Measurements from ENCODE around the gene SIGLEC8. TPM values are rescaled to one million over a fixed set of nuclear protein-coding genes. Genes with fewer than 3 reads are reported as not detected.
A peak's percentile ranks its signal among the peaks of the same experiment; 100 is the strongest.
"Not testable (repeated sequence)": the region's sequence is repeated elsewhere in the genome, so short reads cannot be mapped to it uniquely, and the experiment has no call there.

SIGLEC8 gene
- 0.49 TPM for total RNA-seq

GRCh38 chr19:51458051-51458645, at the start of gene SIGLEC8:
Gene SIGLEC8 (minus strand): TSS chr19:51458454. CDS start chr19:51458387, 67 bp downstream.
- intact Hi-C loops (cut with DNase I): no loop called here
- DNase-seq (ENCODE audit: low spot score) (no peak), ATAC-seq (no peak)

GRCh38 chr19:51507640-51508058, 49.4 kb upstream of the SIGLEC8 start:
- DNase-seq (ENCODE audit: low spot score) (no peak), ATAC-seq (no peak)
- intact Hi-C loops (cut with DNase I): no loop called here

GRCh38 chr19:51507192-51507591, 48.9 kb upstream of the SIGLEC8 start:
- intact Hi-C loops (cut with DNase I): no loop called here
- no peak for DNase-seq (ENCODE audit: low spot score)
- ATAC-seq: no peak

- no peak for ATAC-seq
- intact Hi-C loops (cut with DNase I): no loop called here
- no peak for DNase-seq (ENCODE audit: low spot score)
Measured at GRCh38 chr19:51505904-51506303, 47.6 kb upstream of the SIGLEC8 start.

- no peak for ATAC-seq
- intact Hi-C loops (cut with DNase I): no loop called here
- no peak for DNase-seq (ENCODE audit: low spot score)
Measured at GRCh38 chr19:51503896-51504295, 45.6 kb upstream of the SIGLEC8 start.

GRCh38 chr19:51503286-51503817, 45.1 kb upstream of the SIGLEC8 start:
- no peak for ATAC-seq
- DNase-seq (ENCODE audit: low spot score): no peak
- intact Hi-C loops (cut with DNase I): no loop called here

- intact Hi-C loops (cut with DNase I): no loop called here
- peak; percentile 66 for DNase-seq (ENCODE audit: low spot score)
- peak; percentile 52 for ATAC-seq
Measured at GRCh38 chr19:51501594-51502263, 43.5 kb upstream of the SIGLEC8 start, which contains the start of gene SIGLEC12. Gene SIGLEC12 (minus strand): TSS chr19:51501800. CDS start chr19:51501733, 67 bp downstream.

- ATAC-seq; intact Hi-C loops (cut with DNase I); DNase-seq (ENCODE audit: low spot score): not testable (repeated sequence)
Measured at GRCh38 chr19:51500931-51501330, 42.7 kb upstream of the SIGLEC8 start.

- no peak for DNase-seq (ENCODE audit: low spot score)
- intact Hi-C loops (cut with DNase I): no loop called here
Measured at GRCh38 chr19:51497666-51498065, 39.4 kb upstream of the SIGLEC8 start.

GRCh38 chr19:51493776-51494175, 35.5 kb upstream of the SIGLEC8 start:
- intact Hi-C loops (cut with DNase I): no loop called here
- ATAC-seq (no peak), DNase-seq (ENCODE audit: low spot score) (no peak)

More at GRCh38 chr19:51497666-51498065, 39.4 kb upstream of the SIGLEC8 start:
- ATAC-seq: no peak

- intact Hi-C loops (cut with DNase I): no loop called here
Measured at GRCh38 chr19:51491586-51491985, 33.3 kb upstream of the SIGLEC8 start.

GRCh38 chr19:51490676-51491075, 32.4 kb upstream of the SIGLEC8 start:
- DNase-seq (ENCODE audit: low spot score): no peak
- no peak for ATAC-seq
- intact Hi-C loops (cut with DNase I): no loop called here

More at GRCh38 chr19:51491586-51491985, 33.3 kb upstream of the SIGLEC8 start:
- ATAC-seq (no peak), DNase-seq (ENCODE audit: low spot score) (no peak)

GRCh38 chr19:51489113-51489512, 30.9 kb upstream of the SIGLEC8 start:
- intact Hi-C loops (cut with DNase I): no loop called here
- DNase-seq (ENCODE audit: low spot score) (no peak), ATAC-seq (no peak)

- no peak for DNase-seq (ENCODE audit: low spot score)
- no peak for ATAC-seq
- intact Hi-C loops (cut with DNase I): no loop called here
Measured at GRCh38 chr19:51488491-51488890, 30.2 kb upstream of the SIGLEC8 start.

GRCh38 chr19:51485960-51486660, 27.9 kb upstream of the SIGLEC8 start:
- ATAC-seq (no peak), DNase-seq (ENCODE audit: low spot score) (no peak)
- intact Hi-C loops (cut with DNase I): no loop called here

GRCh38 chr19:51480590-51480989, 22.3 kb upstream of the SIGLEC8 start:
- intact Hi-C loops (cut with DNase I): no loop called here
- ATAC-seq: no peak
- no peak for DNase-seq (ENCODE audit: low spot score)

GRCh38 chr19:51479531-51480331, 21.5 kb upstream of the SIGLEC8 start:
- intact Hi-C loops (cut with DNase I): no loop called here
- no peak for DNase-seq (ENCODE audit: low spot score)
- ATAC-seq: no peak

- intact Hi-C loops (cut with DNase I): no loop called here
- ATAC-seq (no peak), DNase-seq (ENCODE audit: low spot score) (no peak)
Measured at GRCh38 chr19:51478381-51479234, 20.4 kb upstream of the SIGLEC8 start, which contains the start of gene CEACAM18. Gene CEACAM18 (plus strand): TSS chr19:51478539.
